Tibial nerve (tissue), 4 donors: ENCODE results near the gene RFXANK.

Experiments used
- CTCF ChIP-seq, 5 experiments: fragments of 200-600 bp in 3 of 5; fragments of 450-650 bp in 2 of 5; sonication (generic) in 3 of 5; IDR thresholded peaks; one replicate each; pipeline ENCODE4 v1.5.1; 2016 to 2019; ENCODE audit warnings: antibody characterized with exemption in 5 of 5, mild to moderate bottlenecking in 3 of 5, moderate library complexity in 2 of 5
- EP300 ChIP-seq, 2 donors: sonication (generic); formaldehyde crosslinking; IDR thresholded peaks; one replicate each; pipeline ENCODE4 v1.6.1; 2017; ENCODE audit warnings: antibody characterized with exemption in 2 of 2, mild to moderate bottlenecking in 1 of 2

GRCh38 chr19:19193926-19194325, 1.9 kb downstream of the RFXANK start:
- TF ChIP-seq EP300 (IDR thresholded peaks at IDR 0.05) (no peak), CTCF (IDR thresholded peaks at IDR 0.05) (no peak)
